ENCODE data around the gene CKAP2L. TPM values are rescaled to one million over a fixed set of nuclear protein-coding genes. Genes with fewer than 3 reads are reported as not detected.

CKAP2L gene
- total and polyA plus RNA-seq, 9 of the 15 experiments (the other 6 are each of a cell fraction or from before 2014, with no cell fraction given), result 10.4 to 21.9 (median 14.2) TPM

DNA sequence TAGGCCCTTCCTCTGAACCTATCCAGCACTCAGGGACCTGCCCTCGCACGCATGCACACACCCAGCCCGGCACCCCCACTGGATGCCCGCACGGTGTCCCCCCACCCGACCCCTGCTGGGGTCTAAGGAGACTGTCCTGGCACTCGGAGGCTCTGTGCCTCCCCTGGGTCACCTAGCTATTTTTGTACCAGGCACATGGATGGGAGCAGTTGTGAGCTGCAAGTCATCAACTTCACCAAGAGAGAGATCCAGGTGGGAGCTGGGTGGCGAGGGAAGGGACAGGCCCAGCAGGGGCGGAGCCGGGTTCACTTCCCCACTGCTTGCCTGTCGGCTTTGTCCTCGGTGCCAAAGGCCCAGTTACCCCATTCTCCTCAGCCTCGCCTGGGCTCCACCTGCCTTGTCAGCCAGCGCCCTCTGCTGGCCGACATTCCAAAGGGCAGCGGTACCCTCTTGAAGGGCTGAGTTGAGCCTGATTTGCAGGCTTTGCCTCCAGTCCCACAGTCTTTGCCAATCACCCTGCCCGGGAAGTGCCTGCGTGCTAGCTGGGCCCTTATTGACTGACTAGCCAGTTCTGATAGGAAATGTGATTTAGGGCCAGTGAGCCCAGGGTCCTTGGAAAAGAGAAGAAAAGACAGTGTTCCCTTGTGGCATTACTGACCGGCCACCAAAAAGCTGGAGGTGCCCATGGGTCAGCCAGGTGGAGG is 37.8 kb downstream of the CKAP2L start (continued):
- TF ChIP-seq CEBPZ (IDR thresholded peaks at IDR 0.05; ENCODE audit: borderline replicate concordance, low read depth, low read length), result no peak
- peak; percentile 75 for TF ChIP-seq GABPB1 (CRISPR knock-in tag; IDR thresholded peaks at IDR 0.05)
- no peak for TF ChIP-seq MYBL2 (IDR thresholded peaks at IDR 0.05; ENCODE audit: low read depth)
- no peak for TF ChIP-seq MYBL2 (CRISPR knock-in tag; IDR thresholded peaks at IDR 0.05; ENCODE audit: borderline replicate concordance)
- peak; percentile 62; the same call in 1 of the 2 replicates for TF ChIP-seq MTA3 (IDR thresholded peaks at IDR 0.05; ENCODE audit: borderline replicate concordance)
- TF ChIP-seq KAT7 (CRISPR knock-in tag; IDR thresholded peaks at IDR 0.05; ENCODE audit: borderline replicate concordance), result peak; percentile 63; the same call in 1 of the 2 replicates
- peak; percentile 38; the same call in 1 of the 2 replicates for TF ChIP-seq L3MBTL2 (IDR thresholded peaks at IDR 0.05)
- TF ChIP-seq, protein P1, sequence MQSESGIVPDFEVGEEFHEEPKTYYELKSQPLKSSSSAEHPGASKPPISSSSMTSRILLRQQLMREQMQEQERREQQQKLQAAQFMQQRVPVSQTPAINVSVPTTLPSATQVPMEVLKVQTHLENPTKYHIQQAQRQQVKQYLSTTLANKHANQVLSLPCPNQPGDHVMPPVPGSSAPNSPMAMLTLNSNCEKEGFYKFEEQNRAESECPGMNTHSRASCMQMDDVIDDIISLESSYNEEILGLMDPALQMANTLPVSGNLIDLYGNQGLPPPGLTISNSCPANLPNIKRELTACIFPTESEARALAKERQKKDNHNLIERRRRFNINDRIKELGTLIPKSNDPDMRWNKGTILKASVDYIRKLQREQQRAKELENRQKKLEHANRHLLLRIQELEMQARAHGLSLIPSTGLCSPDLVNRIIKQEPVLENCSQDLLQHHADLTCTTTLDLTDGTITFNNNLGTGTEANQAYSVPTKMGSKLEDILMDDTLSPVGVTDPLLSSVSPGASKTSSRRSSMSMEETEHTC (IDR thresholded peaks at IDR 0.05), result no peak
- TF ChIP-seq POLR2AphosphoS5 (IDR thresholded peaks at IDR 0.05; ENCODE audit: control insufficient read depth, insufficient read depth, low read depth, low read length), result no peak
- TF ChIP-seq, protein P2, sequence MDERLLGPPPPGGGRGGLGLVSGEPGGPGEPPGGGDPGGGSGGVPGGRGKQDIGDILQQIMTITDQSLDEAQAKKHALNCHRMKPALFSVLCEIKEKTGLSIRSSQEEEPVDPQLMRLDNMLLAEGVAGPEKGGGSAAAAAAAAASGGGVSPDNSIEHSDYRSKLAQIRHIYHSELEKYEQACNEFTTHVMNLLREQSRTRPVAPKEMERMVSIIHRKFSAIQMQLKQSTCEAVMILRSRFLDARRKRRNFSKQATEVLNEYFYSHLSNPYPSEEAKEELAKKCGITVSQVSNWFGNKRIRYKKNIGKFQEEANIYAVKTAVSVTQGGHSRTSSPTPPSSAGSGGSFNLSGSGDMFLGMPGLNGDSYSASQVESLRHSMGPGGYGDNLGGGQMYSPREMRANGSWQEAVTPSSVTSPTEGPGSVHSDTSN (CRISPR knock-in tag; IDR thresholded peaks at IDR 0.05; ENCODE audit: low read depth), result no peak
- TF ChIP-seq, protein P2 (tag; conservative IDR thresholded peaks at IDR 0.05; ENCODE audit: low read depth), result no peak
- TF ChIP-seq HMG20A (CRISPR knock-in tag; conservative IDR thresholded peaks at IDR 0.05), result no peak
- TF ChIP-seq, protein P3, sequence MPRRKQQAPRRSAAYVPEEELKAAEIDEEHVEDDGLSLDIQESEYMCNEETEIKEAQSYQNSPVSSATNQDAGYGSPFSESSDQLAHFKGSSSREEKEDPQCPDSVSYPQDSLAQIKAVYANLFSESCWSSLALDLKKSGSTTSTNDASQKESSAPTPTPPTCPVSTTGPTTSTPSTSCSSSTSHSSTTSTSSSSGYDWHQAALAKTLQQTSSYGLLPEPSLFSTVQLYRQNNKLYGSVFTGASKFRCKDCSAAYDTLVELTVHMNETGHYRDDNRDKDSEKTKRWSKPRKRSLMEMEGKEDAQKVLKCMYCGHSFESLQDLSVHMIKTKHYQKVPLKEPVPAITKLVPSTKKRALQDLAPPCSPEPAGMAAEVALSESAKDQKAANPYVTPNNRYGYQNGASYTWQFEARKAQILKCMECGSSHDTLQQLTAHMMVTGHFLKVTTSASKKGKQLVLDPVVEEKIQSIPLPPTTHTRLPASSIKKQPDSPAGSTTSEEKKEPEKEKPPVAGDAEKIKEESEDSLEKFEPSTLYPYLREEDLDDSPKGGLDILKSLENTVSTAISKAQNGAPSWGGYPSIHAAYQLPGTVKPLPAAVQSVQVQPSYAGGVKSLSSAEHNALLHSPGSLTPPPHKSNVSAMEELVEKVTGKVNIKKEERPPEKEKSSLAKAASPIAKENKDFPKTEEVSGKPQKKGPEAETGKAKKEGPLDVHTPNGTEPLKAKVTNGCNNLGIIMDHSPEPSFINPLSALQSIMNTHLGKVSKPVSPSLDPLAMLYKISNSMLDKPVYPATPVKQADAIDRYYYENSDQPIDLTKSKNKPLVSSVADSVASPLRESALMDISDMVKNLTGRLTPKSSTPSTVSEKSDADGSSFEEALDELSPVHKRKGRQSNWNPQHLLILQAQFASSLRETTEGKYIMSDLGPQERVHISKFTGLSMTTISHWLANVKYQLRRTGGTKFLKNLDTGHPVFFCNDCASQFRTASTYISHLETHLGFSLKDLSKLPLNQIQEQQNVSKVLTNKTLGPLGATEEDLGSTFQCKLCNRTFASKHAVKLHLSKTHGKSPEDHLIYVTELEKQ (CRISPR knock-in tag; IDR thresholded peaks at IDR 0.05), result no peak
- TF ChIP-seq TEAD2 (tag; IDR thresholded peaks at IDR 0.05), result no peak
- TF ChIP-seq CEBPB (tag; IDR thresholded peaks at IDR 0.05), result 0 out of 2 replicates have a peak, but pooled peaks have one; percentile 17
- TF ChIP-seq HNRNPUL1 (IDR thresholded peaks at IDR 0.05; ENCODE audit: low read length), result no peak
- no peak for TF ChIP-seq ZNF507 (tag; conservative IDR thresholded peaks at IDR 0.05)
